Testis (tissue), 3 donors: ENCODE results near the gene PINLYP. TPM values are rescaled to one million over a fixed set of nuclear protein-coding genes. Genes with fewer than 3 reads are reported as not detected.

Experiments used
- DNase-seq: peaks from one replicate; pipeline ENCODE4 v3.0.0-alpha.2; 2019
- H3K27ac ChIP-seq, 2 donors: fragments of 200-600 bp; sonication (generic); one replicate each; pipeline ENCODE4 v1.5.1; 2019
- H3K27me3 ChIP-seq: fragments of 200-600 bp; sonication (generic); one replicate; pipeline ENCODE4 v1.5.1; 2019
- H3K36me3 ChIP-seq: fragments of 200-600 bp; sonication (generic); one replicate; pipeline ENCODE4 v1.5.1; 2017; ENCODE audit warnings: low read depth; ENCODE audit errors: missing control alignments
- H3K4me1 ChIP-seq: fragments of 200-600 bp; sonication (generic); one replicate; pipeline ENCODE4 v1.5.1; 2019
- H3K4me3 ChIP-seq, 2 donors: fragments of 200-600 bp; sonication (generic); one replicate each; pipeline ENCODE4 v1.5.1; 2017 to 2019
- H3K9me3 ChIP-seq: fragments of 200-600 bp; sonication (generic); one replicate; pipeline ENCODE4 v1.5.1; 2017
- CTCF ChIP-seq, 3 experiments: fragments of 450-650 bp in 2 of 3; fragments of 200-600 bp in 1 of 3; sonication (generic) in 1 of 3; IDR thresholded peaks; one replicate each; pipeline ENCODE4 v1.5.1; 2016 to 2019; ENCODE audit warnings: antibody characterized with exemption in 3 of 3, mild to moderate bottlenecking in 2 of 3, moderate library complexity in 1 of 3
- POLR2A ChIP-seq: fragments of 450-650 bp; IDR thresholded peaks from one replicate; pipeline ENCODE4 v1.6.1; 2017; ENCODE audit warnings: antibody characterized with exemption, mild to moderate bottlenecking, moderate library complexity
- WGBS, 2 donors: methylation state at CpG; one replicate each; pipeline ENCODE4 v1.1.5; 2018; 5-methylcytosine and 5-hydroxymethylcytosine counted together
- intact Hi-C: fragments of 100-400 bp; cut with DNase I; formaldehyde crosslinking; loops from one replicate; pipeline ENCODE4 v1.15.1; 2023; ENCODE audit warnings: low total_unique reads
- polyA plus RNA-seq: library from polyadenylated mRNA; stranded (reverse); fragments of 350-450 nt; fragmentation: Illumina TruSeq; extraction: RNeasy Lipid Tissue Mini Kit (QIAGEN cat#74804); gene quantifications from one replicate; pipeline ENCODE4 v1.2.3, GENCODE V29; 2014; ENCODE audit warnings: low read depth, low replicate concordance; ENCODE audit not compliant: insufficient read depth
- total RNA-seq, 2 donors: library from RNA; depleted of rRNA; stranded (reverse); fragments of >200 nt; gene quantifications; one replicate each; pipeline ENCODE4 v1.2.3, GENCODE V29; 2016

PINLYP gene
- total and polyA plus RNA-seq, 3 donors from 2014 or later, result 5.8 to 9.9 (median 5.9) TPM

- Histone ChIP-seq H3K4me3 (peak overlapping the region; percentile 74 to 79), H3K27ac (peak overlapping the region; percentile 80 to 96), H3K27me3 (no peaks in the 10 kb centered on the region), H3K4me1 (peaks cover 4% of the 10 kb centered on the region), H3K36me3 (no peaks in the 10 kb centered on the region), H3K9me3 (no peaks in the 10 kb centered on the region)
- intact Hi-C loops, result no loop called here
- peak; percentile 77 for DNase-seq
- WGBS, 2 donors, result 0 to 1% methylated on average over 6 to 14 of the region's 14 CpGs
- TF ChIP-seq POLR2A, result no peak
These were observed 43.3 kb downstream of the PINLYP start for GRCh38 chr19:43618921-43619261.

DNA sequence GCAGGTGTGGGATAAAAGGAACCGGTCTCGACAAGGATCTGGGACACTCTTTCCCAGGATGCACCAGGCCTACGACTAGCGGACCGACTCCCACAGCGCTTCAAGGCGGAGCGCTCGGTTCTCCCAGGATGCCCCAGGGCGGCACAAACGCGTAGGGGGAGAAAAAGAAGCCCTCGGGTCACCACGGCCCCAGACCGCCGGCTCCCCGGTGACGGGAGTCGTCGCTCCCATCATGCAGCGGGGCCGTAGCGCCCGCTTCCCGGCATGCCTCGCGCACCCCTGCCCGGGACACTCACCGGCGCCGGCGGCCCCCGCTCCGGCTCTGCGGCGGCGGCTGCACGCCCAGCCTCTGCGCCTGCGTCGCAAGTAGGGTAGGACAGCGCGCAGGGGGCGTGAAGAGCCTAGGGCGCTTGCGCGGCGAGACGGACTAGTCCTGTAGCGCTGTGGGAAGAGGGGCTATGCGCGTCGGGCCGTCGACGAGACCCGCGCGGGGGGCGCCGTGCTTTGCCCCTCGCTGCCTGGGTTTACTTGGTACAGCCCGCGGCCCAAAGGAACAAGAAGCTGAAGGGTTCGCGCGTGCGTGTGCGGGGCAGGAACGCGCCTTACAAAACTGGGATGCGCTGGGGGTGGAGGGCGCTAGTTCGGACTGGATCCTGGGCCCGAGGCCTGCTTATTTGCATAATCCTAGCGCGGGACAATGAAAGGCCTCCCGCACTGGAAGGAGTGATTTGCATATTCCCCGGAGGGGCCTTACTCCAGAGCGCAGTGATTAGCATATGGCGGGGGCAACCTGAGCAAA, 43.9 kb downstream of the PINLYP start, which contains the start of gene ZNF428:
Gene ZNF428, minus strand, starts transcription at position 368 of the 799 bp plus-strand sequence. CDS start 5,325 bp downstream, outside the sequence.
- Histone ChIP-seq H3K4me1 (peaks cover 4% of the 10 kb centered on the region), H3K27ac (peak within 1 kb of the TSS; percentile 80 to 96), H3K9me3 (no peaks in the 10 kb centered on the region), H3K36me3 (no peaks in the 10 kb centered on the region), H3K27me3 (no peaks in the 10 kb centered on the region), H3K4me3 (peak within 1 kb of the TSS; percentile 74 to 79)
- intact Hi-C loops, result no loop called here
- peak; percentile 5 for TF ChIP-seq POLR2A
- no peak for TF ChIP-seq CTCF (IDR thresholded peaks at IDR 0.05)
- DNase-seq, result peak; percentile 93
- 0% methylated on average over 15 to 80 of the region's 81 CpGs for WGBS, 2 donors

DNA sequence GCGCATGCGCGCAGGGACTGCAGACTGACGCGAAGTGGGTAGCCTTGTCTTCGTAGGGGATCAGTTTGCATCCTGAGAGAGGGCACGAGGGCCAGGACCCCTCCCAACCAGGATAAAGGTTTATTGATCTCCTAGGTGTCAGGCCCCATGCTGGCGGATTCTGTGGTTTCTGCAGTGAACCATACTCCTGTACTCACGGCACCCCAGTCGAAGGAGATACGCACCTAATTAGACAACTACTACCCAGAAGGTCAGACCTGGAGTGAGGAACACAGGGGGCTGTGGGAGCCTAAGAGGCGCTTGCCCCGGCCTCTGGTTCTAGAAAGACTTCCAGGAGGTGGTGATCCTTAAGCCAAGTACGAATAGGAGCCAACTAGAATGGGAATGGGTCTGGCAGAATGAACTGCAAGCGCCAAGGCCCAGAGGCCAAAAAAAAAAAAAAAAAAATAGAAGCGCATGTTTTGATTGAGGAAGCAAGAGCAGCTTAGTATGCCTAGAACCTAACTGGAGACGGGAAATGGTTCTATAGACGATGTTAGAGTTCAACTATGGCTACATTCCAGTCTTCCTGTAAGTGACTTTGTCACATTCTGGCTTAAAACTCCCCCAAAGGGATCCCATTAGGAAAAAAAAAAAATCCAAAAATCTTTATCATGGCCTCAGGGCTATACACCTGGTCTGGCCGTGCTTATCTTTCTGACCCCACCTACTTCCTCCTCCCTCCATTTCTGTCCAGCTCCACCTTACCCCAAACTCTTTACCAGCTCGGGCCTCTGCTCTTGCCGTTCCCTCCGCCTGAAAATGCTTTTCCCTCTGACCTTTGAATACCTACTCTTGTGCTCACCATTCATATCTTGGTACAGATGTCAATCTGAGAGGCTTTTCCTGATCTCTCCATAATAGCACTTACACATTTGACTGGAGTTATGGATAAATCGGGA, 44.7 kb downstream of the PINLYP start:
- TF ChIP-seq POLR2A (no peak), CTCF (IDR thresholded peaks at IDR 0.05) (no peak)
- no peak for DNase-seq
- H3K4me3 ChIP-seq, result peak overlapping the region; percentile 74 to 79
- peaks cover 4% of the 10 kb centered on the region for H3K4me1 ChIP-seq
- peak overlapping the region in 1 of 2 donors; percentile 96 for H3K27ac ChIP-seq
- H3K27me3 ChIP-seq, result no peaks in the 10 kb centered on the region
- intact Hi-C loops, result no loop called here
- WGBS, 2 donors, result 19 to 30% methylated on average over 23 of the region's 23 CpGs
- H3K9me3 ChIP-seq, result no peaks in the 10 kb centered on the region
- no peaks in the 10 kb centered on the region for H3K36me3 ChIP-seq

- H3K4me3 ChIP-seq, result no peak overlapping the region
- no peaks in the 10 kb centered on the region for H3K4me1 ChIP-seq
- WGBS, 2 donors, result 47 to 60% methylated on average over 4 of the region's 4 CpGs
- intact Hi-C loops, result no loop called here
- H3K27me3 ChIP-seq, result no peaks in the 10 kb centered on the region
- H3K27ac ChIP-seq, result no peak overlapping the region
- no peaks in the 10 kb centered on the region for H3K9me3 ChIP-seq
- no peaks in the 10 kb centered on the region for H3K36me3 ChIP-seq
- TF ChIP-seq CTCF (IDR thresholded peaks at IDR 0.05) (no peak), POLR2A (no peak)
- no peak for DNase-seq
These were observed 46.5 kb downstream of the PINLYP start for GRCh38 chr19:43622070-43622469.

DNA sequence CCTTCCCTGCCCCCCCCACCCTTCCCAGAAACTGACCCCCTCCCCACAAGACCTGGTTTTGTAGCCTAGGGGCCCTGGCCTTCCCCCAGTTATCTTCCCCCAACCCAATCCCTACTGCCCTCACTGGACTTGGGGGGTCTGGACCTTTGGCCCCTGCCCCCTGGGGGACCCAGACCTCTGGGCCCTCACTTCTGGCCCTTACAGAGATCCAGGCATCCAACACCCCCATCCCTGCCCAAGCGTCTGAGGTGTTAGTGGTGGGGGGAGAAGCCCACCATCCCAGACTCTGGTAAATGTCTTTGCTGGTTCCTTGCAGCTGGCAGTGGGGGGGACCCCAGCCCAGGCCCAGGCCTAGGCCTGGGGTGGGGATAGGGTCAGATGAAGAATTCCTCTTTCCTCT, 47.4 kb downstream of the PINLYP start:
- H3K27ac ChIP-seq, result no peak overlapping the region
- TF ChIP-seq CTCF (IDR thresholded peaks at IDR 0.05), result no peak
- intact Hi-C loops, result no loop called here
- WGBS, 2 donors, result 67 to 79% methylated on average over 1 of the region's 1 CpG
- no peaks in the 10 kb centered on the region for H3K36me3 ChIP-seq
- no peaks in the 10 kb centered on the region for H3K4me1 ChIP-seq
- H3K27me3 ChIP-seq, result no peaks in the 10 kb centered on the region
- no peak for DNase-seq
- H3K9me3 ChIP-seq, result no peaks in the 10 kb centered on the region
- H3K4me3 ChIP-seq, result peak overlapping the region; percentile 15 to 18
